NCI-H1930 (cell line): ENCODE data around the gene SH3TC2.

Source experiments
- DNase-seq, 2 experiments: peaks; one replicate each; lab custom pipeline; 2025; lab: John Stamatoyannopoulos, UW

SH3TC2 gene

DNA sequence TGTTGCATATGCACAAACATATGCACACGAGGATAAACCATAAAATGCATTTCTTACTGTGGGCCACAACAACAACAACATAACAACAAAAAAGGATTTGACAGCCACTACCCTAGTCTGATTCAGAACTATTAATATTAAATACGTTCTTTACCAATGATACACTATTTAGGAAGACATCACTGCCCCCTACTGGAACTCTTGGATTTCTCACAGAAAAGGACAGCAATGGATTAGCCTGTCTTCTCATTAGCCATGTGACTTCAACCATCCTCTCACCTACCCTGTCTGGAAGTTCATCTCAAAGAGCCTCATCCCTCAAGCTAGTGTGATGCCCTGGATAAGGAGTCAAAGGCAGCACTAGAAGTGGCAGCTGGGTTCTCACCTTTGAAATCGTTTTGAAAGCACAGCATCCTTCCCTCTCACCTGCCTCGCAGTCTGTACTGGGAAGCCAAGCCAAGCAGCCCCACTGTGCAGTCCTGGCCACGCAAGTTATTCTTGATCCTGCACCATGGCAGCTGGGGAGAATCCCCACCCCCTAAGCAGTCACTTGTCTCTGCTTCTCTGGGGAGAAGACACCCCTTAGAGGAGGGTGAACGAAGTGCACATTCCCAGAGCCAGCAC, 64.6 kb downstream of the SH3TC2 start:
- DNase-seq, result peak in 1 of 2 experiments; percentile 0

DNA sequence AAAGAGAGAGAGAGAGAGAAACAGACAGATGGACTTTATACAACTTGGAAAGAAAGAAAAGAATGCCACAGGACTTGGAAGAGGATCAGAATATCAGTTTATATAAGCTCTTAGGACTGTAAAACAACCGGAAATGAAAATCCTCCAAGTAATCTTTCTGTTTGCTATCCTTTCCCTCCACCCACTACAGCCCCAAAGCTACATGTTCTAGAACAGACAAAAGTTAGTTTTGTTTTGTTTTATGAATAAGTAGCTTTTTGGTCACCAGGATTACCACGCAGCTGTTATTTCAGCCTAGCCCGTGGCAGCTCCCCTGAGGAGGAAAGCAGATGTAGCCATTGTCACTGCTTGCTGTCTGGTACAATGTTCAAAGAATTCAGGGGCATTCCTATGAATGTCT, 66.6 kb downstream of the SH3TC2 start:
- DNase-seq, result no peak

- no peak for DNase-seq
Observed at GRCh38 chr5:148995791-148996190, 67.1 kb downstream of the SH3TC2 start.

- DNase-seq, result no peak
Observed at GRCh38 chr5:148993283-148993936, 69.5 kb downstream of the SH3TC2 start.

DNA sequence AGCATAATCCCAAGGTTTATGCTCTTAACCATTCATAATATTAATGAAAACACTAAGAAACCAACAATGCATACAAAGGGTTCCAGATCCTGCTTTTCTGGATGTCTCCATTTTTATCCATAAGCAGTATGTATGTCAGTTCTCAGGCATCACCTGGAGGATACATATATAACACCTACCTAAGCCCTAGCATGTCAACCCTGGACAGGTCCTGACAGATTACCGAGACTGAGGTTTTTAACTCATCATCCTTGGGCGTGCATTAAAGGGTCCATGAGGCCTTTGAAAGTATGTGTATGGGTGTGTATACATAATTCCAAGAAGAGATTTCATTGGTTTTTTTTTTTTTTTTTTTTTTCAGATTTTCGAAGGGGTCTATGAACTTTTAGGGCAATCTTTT, 70.6 kb downstream of the SH3TC2 start:
- no peak for DNase-seq

DNA sequence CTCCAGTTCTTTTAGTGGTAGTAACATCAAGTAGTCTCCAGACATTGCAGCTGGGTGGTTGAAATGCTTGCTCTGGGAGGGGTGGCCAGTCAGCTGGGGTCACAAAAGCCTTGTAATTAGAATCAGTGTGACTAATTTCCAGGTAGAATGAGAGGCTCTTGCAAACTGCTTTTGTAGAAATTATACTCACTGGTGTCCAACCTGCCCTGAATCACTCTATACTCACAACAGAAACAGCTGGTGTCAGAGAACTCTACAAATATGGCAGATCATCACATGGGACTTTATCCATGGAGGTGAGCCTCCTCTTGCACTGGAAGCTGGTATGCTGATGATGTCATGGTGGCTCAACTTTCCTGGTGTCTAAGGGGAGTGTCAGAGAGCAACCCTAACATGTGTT, 71.3 kb downstream of the SH3TC2 start:
- no peak for DNase-seq

GRCh38 chr5:148990817-148991216, 72.0 kb downstream of the SH3TC2 start:
- no peak for DNase-seq

DNA sequence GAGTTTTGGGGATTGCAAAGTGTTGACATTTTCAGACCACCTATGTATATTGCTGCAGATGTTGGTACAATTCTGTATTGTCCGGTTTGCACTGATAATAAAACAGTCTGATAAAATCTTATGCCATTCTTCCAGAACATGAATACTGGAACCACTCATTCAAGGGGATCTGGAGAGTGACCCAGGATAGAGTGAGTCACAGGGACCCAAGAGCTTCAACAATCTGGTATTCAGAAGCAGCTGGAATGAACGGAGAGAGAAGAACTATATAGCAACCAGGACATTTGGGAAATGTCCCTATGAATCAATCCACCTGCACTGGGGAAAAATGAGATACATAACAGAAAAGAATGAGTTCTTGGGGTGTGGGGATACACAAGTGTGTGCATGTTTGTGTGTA, 73.3 kb downstream of the SH3TC2 start:
- DNase-seq, result no peak

GRCh38 chr5:148988328-148988727, 74.5 kb downstream of the SH3TC2 start:
- DNase-seq, result no peak

GRCh38 chr5:148986636-148987035, 76.2 kb downstream of the SH3TC2 start:
- no peak for DNase-seq

DNA sequence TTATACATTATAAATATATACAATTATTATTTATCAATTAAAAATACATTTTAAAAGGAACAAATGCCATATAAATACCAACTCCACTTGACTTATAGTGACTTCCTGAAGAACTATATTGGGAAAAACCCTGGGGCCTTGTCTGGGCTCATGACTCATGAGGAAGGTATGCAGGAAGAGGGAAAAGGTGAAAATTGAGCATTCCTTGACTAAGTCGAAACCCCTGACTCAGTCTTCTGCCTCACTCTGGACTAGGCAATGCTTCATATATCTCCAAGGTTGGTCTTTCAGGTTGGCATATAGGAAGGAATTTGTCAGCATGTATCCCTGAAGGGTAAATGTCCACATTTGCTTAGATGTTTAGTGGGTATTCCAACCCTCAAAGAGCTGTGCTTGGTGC, 78.5 kb downstream of the SH3TC2 start:
- no peak for DNase-seq

DNA sequence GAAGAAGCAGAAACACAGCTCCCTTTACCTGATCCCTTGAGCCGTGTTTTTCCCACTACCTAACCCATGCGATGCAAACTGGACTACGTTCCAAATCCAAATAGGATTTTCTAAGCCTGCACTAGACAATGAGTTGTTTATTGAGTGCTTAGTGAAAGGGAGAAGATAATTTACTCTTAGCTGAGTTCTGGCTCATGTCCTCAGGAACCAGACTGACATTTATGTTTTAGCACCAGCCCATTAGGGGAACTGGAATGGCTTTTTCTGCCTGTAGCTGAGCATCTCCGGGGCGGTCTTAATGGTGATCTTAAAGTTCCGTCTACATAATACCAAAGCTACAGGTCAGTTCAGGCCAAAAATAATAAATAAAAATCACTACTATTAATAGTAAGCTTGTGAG, 81.5 kb downstream of the SH3TC2 start:
- no peak for DNase-seq

DNA sequence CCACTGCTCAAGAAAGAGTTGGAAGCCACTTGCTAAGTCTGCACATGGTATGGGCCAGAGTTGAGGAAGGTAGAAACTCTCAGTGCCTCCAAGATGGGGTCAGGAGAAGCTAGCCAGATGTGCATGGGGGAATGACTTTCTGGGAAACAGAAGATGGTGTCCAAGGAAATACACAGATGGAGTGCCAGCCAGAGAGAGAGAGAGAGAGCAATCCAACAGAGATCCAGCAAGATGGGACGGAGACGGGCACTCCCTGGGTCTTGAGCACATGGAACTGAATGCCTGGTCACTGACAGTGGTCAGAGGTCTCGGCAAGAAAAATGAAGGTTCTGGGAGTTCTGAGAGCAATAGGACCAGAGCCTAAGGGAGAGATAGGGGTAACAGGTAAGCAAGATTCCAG, 82.1 kb downstream of the SH3TC2 start:
- no peak for DNase-seq

- no peak for DNase-seq
Observed at GRCh38 chr5:148979083-148979723, 83.7 kb downstream of the SH3TC2 start.

DNA sequence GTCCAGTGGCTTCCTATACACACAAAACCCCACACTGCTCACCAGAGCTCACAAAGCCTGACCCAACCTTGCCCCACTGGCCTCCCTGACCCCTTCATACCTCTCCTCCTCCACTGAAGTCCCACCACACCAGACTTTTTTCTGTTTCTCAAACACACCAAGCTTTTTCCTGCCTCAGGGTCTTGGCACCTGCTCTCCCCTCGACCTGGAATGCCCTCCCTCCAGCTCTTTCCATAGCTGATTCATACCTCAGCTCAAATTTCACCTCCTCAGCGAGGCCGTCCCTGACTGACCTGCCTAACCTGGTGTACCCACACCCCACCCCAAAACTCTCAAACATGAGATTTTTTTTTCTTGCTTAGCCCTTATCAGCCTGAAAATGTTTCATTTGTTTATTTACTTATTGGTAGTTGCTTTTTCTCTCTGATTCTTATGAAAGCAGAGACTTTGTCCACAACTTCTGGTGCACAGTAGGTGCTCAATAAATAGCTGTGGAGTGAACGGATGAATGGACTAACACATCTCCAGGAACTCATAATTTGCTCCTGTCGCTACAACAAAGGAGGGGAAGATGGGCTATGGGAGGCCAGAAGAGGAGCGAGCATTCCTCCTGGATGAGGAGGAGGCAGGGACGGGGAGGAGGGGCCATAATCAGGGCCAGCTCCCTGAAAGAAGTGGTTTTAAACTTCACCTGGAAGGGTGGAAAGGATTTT, 84.3 kb downstream of the SH3TC2 start:
- DNase-seq, result no peak

DNA sequence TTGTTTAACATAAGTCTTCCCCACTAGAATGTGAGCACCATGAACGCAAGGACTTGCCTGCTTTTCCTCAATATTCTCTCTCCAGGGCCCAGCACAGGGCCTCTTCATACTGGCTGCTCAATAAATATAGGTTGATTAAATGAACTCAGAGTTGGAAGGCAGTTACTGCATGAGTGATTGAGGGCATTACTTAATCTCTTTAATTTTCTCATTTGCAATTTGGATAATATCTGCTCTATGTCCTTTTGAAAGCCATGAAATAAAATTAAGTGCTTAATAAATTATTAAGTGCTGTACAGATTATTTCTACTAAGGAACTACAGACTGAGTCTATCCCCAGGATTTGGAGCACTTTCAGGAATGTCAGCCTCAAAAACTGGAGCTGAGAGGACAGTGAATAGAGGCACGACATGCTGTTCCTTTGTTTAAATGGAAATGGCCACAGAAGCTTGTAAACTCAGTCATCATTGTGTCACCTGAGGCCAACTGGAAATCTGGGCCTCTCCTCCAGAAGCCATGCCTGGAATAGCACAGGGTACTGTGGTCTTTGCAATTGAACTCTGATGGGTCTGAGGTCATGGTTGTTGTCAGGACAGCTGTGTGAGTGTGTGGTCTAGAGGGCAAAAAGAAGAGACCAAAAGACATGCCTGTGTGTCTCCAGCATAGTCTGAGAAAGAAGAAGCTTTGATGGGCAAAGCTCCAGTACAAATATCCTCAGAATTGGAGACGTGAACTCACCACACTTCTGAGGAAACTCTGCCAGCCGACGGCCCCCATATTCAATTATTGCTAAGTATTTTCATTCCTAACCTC, 86.1 kb downstream of the SH3TC2 start:
- no peak for DNase-seq

DNA sequence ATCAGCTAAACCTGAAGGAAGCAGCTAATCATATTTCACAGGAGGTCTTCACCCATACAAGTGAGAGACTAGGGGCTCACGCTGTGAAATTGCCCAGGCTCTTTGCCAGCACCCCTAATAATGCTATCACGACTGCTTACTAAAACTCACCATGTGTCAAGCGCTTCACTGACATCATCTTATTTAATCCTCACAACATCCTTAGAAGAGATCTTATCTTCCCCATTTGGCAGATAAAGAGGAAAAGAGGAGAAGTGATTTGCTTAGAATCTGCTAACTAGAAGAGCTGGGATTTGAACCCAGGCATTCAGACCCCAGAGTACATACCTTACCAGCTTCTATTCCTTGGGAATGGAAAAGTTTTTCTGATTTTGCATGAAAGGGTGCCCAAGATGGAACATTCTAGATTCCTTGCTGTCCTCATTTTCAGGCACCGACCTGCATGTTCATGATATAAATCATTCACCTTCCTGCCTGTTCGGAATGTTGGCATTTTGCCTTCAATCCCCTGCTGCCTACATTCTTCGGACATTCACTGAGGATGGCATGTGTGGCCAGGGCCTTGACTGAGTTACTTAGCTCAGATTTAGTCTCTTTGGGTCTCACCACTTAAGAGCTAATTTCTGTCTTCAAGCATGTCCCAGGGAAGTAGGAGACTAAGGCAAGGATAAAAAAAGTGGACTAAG, 88.1 kb downstream of the SH3TC2 start:
- no peak for DNase-seq

GRCh38 chr5:148973455-148973854, 89.4 kb downstream of the SH3TC2 start:
- no peak for DNase-seq

- DNase-seq, result no peak
Observed at GRCh38 chr5:148972974-148973374, 89.9 kb downstream of the SH3TC2 start.

DNA sequence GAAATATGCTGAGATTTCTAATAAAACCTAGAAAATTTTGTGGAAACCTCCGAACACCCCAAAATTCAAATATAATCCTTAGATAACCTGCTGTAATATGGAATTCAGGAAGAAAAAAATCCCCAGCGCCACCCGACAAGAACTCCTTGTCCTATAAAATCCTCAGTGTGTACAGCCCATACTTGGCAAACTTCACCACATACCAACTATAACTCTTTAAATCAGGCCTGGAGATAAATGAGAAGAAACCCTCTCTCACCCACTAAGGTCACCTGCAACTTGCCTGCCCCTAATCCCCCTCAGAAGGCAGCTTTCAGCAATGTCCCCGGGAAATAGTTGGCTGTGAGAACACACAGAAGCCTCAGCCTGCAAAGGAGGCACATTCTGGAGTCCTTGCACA, 90.5 kb downstream of the SH3TC2 start:
- DNase-seq, result no peak

- no peak for DNase-seq
Observed at GRCh38 chr5:148970876-148971275, 92.0 kb downstream of the SH3TC2 start.

- no peak for DNase-seq
Observed at GRCh38 chr5:148970228-148970627, 92.6 kb downstream of the SH3TC2 start.
